Right lobe of liver (tissue), 4 donors: Measurements from ENCODE around the gene RARB.

ENCODE experiments used
- CTCF ChIP-seq, 4 donors: fragments of 200-600 bp in 3 of 4; fragments of 450-650 bp in 1 of 4; IDR thresholded peaks; one replicate each; pipeline versions ENCODE4 v1.5.1 to v1.8.0; 2016 to 2022; ENCODE audit warnings: antibody characterized with exemption in 4 of 4, mild to moderate bottlenecking in 2 of 4
- POLR2A ChIP-seq: fragments of 450-650 bp; IDR thresholded peaks from one replicate; pipeline ENCODE4 v1.6.1; 2017; ENCODE audit warnings: antibody characterized with exemption, mild to moderate bottlenecking
- donor health status: DM: no; HTN: no; CAD: no.
- donor health status: DM: no; HTN: no; CAD: no.
- donor health status: DM: no; HTN: yes; CAD: no.

GRCh38 chr3:25469558-25469957, 41.5 kb downstream of the RARB start:
- TF ChIP-seq CTCF (IDR thresholded peaks at IDR 0.05): no peak
- no peak for TF ChIP-seq POLR2A
